HCT116 (cell line): ENCODE data around the gene FAIM2.

Source experiments
- CBX3 ChIP-seq: IDR thresholded peaks from 2 replicates; pipeline ENCODE4 v1.6.1; 2012; ENCODE audit warnings: low read depth
- CEBPB ChIP-seq: IDR thresholded peaks from 2 replicates; pipeline ENCODE4 v1.6.1; 2012; ENCODE audit warnings: low read depth
- EZH2 ChIP-seq: fragments of 200-600 bp; sonication (generic); IDR thresholded peaks from 2 replicates; pipeline ENCODE4 v1.6.1; 2017; ENCODE audit warnings: antibody characterized with exemption, mixed run types
- POLR2A ChIP-seq: IDR thresholded peaks from 2 replicates; pipeline ENCODE4 v1.7.0; 2011; ENCODE audit warnings: borderline replicate concordance; ENCODE audit not compliant: insufficient read depth, insufficient read length; ENCODE audit errors: extremely low read depth
- POLR2AphosphoS5 ChIP-seq: IDR thresholded peaks from 2 replicates; pipeline ENCODE4 v1.6.1; 2011; ENCODE audit warnings: mild to moderate bottlenecking, low read depth, low read length, moderate library complexity
- SIN3A ChIP-seq: IDR thresholded peaks from 2 replicates; pipeline ENCODE4 v1.6.1; 2012; ENCODE audit warnings: low read depth
- YY1 ChIP-seq: IDR thresholded peaks from 2 replicates; pipeline ENCODE4 v1.6.1; 2011; ENCODE audit warnings: low read length, low read depth, moderate library complexity, mild to moderate bottlenecking; ENCODE audit not compliant: insufficient replicate concordance; ENCODE audit errors: extremely low read depth
- ZNF274 ChIP-seq: fragments of 200-500 bp; sonication (Bioruptor generic); IDR thresholded peaks from 2 replicates; pipeline ENCODE4 v1.6.1; 2014; ENCODE audit warnings: mild to moderate bottlenecking, low read depth, low read length, inconsistent platforms
- TF ChIP-seq, protein P1 (sequence below), 3 experiments: fragments of 200-600 bp in 1 of 3; sonication (generic) in 1 of 3; IDR thresholded peaks in 2 of 3; conservative IDR thresholded peaks in 1 of 3; 2 replicates each; pipeline ENCODE4 v1.5.1; 2012 to 2017; ENCODE audit warnings: low read depth in 2 of 3, low read length in 2 of 3, antibody characterized with exemption in 1 of 3, borderline replicate concordance in 1 of 3, control low read depth in 1 of 3, mild to moderate bottlenecking in 1 of 3, mixed read lengths in 1 of 3, mixed run types in 1 of 3, moderate library complexity in 1 of 3; ENCODE audit not compliant: insufficient read depth in 1 of 3

DNA sequence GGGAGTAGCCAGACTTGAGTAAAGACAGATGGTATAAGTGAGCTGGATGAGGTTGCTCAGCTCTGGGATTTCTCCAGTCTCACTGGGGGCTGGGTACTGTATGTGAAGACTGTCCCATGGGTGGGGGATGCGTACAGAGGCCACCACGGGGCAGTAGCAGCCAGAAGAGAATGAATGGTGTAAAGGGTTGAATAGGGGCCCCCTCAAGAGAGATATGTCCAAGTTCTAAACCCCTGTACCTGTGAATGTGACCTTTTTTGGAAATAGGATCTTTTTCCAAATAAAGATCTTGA lies 39.0 kb downstream of the FAIM2 start:
- TF ChIP-seq POLR2A (no peak), CBX3 (no peak), POLR2AphosphoS5 (no peak), YY1 (no peak), SIN3A (no peak), CEBPB (no peak), EZH2 (no peak), ZNF274 (no peak)
- TF ChIP-seq, protein P1, sequence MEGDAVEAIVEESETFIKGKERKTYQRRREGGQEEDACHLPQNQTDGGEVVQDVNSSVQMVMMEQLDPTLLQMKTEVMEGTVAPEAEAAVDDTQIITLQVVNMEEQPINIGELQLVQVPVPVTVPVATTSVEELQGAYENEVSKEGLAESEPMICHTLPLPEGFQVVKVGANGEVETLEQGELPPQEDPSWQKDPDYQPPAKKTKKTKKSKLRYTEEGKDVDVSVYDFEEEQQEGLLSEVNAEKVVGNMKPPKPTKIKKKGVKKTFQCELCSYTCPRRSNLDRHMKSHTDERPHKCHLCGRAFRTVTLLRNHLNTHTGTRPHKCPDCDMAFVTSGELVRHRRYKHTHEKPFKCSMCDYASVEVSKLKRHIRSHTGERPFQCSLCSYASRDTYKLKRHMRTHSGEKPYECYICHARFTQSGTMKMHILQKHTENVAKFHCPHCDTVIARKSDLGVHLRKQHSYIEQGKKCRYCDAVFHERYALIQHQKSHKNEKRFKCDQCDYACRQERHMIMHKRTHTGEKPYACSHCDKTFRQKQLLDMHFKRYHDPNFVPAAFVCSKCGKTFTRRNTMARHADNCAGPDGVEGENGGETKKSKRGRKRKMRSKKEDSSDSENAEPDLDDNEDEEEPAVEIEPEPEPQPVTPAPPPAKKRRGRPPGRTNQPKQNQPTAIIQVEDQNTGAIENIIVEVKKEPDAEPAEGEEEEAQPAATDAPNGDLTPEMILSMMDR (IDR thresholded peaks at IDR 0.05 in 2 of 3, conservative IDR thresholded peaks at IDR 0.05 in 1 of 3; ENCODE audit: borderline replicate concordance in 1 of 3, insufficient read depth in 1 of 3, low read depth in 2 of 3, low read length in 2 of 3) = no peak
